ENCODE data around the gene STX16.

STX16 gene

DNA sequence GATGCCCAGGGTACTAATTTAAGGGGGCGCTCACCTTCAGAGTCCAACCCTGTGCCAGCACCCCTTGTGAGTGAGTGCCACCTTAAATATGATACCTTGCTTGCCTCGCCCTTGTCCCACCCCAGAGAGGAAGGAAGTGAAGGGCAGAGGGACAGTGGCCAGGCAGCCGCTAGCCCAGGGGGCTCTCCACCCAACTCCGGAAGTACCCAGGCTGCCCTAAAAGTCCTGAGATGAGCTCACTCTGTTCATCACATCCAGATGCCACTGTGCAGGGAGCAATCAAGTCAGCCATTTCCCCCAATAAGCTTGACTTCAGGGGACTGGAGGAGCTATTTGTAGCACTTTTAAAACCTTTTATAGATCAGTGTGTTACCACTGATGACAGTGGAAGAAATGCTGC lies 25.0 kb upstream of the STX16 start:
- no peak overlapping the region for H3K27ac ChIP-seq
- TF ChIP-seq, protein P1, sequence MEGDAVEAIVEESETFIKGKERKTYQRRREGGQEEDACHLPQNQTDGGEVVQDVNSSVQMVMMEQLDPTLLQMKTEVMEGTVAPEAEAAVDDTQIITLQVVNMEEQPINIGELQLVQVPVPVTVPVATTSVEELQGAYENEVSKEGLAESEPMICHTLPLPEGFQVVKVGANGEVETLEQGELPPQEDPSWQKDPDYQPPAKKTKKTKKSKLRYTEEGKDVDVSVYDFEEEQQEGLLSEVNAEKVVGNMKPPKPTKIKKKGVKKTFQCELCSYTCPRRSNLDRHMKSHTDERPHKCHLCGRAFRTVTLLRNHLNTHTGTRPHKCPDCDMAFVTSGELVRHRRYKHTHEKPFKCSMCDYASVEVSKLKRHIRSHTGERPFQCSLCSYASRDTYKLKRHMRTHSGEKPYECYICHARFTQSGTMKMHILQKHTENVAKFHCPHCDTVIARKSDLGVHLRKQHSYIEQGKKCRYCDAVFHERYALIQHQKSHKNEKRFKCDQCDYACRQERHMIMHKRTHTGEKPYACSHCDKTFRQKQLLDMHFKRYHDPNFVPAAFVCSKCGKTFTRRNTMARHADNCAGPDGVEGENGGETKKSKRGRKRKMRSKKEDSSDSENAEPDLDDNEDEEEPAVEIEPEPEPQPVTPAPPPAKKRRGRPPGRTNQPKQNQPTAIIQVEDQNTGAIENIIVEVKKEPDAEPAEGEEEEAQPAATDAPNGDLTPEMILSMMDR (conservative IDR thresholded peaks at IDR 0.05): no peak
- TF ChIP-seq ZFX (IDR thresholded peaks at IDR 0.05): no peak

DNA sequence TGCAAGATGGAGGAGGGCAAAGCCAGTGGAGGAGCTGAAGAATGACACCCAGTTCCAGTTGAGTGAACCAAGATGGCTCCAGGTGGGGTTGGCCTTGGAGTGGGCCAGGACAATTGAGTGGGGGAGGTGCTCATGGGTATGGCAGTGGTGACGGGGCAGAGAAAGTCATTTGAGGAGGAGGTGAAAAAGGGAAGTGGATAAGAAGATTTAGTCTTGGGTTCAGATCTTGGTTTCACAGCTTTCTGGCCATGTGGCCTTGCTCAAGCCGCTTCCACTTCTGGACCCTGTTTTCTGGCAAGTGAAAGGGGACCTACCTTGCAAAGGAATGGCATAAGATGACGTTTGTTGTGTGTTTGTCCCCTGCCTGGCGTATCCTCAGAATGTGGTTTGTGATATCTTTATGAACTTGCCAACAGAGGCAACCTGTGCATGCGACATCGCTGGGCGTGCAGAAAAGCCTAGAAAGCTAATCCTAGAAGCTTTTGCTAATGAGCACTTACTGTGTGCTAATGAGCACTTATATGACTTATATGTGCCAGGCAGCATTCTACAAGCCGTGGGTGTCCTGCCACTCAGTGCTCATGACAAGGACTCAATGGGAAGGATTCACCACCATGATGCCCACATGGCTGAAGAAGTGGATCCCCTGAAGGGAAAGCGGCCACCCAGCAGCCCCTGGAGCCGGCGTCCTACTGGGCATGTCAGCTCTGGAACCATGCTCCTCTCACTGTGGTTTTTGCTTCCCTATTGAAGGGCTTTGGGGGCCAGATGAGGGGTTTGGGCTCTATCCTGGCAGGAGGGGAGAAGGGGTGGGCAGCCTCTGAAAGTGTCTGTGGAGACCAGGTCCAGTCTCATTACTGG lies 23.6 kb upstream of the STX16 start:
- no peak for TF ChIP-seq ZFX (IDR thresholded peaks at IDR 0.05)
- TF ChIP-seq, protein P1 (conservative IDR thresholded peaks at IDR 0.05): no peak
- no peak overlapping the region for H3K27ac ChIP-seq

DNA sequence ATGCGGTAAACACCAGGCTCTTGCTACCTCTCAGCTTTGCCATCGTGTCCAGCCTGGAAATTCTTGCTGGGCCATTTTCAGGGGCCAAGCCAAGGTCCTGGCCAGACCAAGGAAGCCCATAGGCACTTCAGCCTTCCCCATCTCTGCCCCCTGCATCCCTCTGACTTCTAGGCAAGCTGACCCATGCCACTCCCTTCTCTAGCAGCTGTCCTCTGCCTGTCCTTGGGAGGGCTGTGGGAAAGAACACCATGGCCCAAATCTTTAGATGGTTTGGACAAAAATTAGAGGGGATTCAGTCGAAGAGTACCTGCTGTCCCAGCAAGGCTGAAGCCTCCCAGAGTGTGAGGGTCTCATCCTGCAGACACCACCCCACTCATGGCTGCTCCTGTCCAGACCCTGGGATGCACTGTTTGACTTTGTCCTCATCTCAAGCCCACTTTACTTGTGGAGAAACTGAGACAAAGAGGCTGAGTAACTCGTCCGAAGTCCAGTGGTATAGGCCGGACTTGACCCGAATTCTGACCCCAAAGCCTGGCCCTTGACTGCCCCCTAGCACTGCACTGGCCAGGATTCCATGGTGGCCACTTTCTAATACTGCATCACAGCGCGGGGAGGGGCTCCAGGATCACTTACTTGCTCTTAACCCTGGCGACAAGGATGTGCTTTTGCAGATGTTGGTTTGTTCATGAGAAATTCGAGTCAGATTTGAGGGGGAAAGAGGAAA lies 22.4 kb upstream of the STX16 start:
- TF ChIP-seq, protein P1 (conservative IDR thresholded peaks at IDR 0.05): no peak
- no peak for TF ChIP-seq ZFX (IDR thresholded peaks at IDR 0.05)
- H3K27ac ChIP-seq: no peak overlapping the region

DNA sequence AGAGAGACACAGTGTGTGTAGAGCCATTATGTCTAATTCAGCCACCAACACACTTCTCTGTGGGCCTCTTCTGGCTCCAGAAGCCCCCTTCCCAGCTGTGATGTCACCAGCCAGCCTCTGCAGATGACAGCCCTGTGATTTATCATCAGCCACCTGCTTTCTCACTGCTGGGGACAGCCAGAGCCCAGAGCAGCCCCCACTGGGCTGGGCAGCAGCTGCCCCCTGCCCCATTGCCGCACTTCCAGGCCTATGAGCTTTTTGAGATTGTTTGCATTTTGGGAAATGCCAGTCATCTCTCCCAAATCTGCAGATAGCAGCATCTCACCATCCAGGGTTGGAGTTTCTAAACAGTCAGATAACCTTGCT lies 21.9 kb upstream of the STX16 start:
- H3K27ac ChIP-seq: no peak overlapping the region
- TF ChIP-seq, protein P1 (conservative IDR thresholded peaks at IDR 0.05): no peak
- no peak for TF ChIP-seq ZFX (IDR thresholded peaks at IDR 0.05)

DNA sequence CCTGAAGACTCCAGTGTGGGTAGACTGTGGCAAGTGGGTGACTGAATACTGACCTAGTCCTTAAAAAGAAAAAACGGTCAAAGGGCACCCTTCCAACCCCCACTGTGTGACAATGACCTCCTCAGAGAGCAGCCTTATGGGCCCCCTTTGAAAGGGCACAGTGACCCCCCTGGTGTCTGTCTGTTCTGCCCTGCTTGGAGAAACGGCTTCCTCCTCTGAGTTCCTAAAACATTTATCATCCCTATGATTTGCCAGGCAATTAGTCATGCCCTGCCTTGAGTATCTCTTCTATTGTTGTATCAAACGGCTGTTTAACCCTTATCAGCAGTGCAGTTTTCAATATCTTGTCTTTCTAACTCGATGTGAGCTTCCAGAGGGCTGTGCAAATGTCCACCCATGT lies 21.0 kb upstream of the STX16 start:
- H3K27ac ChIP-seq: no peak overlapping the region
- TF ChIP-seq ZFX (IDR thresholded peaks at IDR 0.05): no peak
- TF ChIP-seq, protein P1 (conservative IDR thresholded peaks at IDR 0.05): no peak

DNA sequence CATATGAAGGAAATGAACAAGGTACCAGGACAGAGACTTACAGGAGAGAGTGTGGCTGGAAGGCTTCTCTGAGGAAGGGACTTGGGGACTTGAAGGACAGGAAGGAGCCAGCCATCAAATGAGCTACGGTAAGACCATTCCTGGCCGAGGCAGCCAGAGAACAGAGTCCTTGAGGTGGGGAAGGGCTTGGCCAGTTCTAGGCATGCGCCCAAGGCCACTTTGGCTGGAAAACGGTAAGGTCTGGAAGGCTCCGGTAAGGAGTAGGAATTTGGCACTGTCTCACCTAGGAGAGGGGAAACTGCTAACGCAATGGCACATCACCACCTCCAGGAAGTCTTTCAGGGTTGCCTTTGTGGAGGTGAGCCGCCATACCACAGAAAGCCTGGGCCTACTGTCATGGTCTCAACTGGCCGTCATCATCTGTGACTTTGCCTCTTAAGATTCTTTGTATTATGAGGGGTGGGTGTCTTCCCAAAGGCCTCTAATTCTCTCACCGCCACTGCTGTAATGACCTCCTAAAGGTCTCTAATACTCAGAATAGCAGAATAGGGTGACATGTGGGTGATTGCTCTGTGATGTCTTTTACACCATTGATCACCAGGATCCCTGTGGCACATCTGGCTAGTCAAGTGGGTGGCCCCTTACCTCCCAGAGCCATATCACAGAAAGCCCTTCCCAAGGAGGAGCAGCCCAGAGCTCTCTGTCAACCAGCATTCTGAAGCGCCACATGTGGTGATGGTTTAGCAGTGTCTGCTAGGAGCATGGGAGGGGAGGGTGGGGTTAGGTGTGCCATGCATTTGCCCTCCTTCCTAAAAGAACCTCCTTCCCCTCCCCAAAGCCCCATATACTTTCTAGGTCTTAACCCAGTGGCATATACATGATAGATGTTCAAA lies 17.7 kb upstream of the STX16 start:
- no peak overlapping the region for H3K27ac ChIP-seq
- no peak for TF ChIP-seq ZFX (IDR thresholded peaks at IDR 0.05)
- TF ChIP-seq, protein P1 (conservative IDR thresholded peaks at IDR 0.05): no peak
